ENCODE data around the gene FASN.

The FASN gene

DNA sequence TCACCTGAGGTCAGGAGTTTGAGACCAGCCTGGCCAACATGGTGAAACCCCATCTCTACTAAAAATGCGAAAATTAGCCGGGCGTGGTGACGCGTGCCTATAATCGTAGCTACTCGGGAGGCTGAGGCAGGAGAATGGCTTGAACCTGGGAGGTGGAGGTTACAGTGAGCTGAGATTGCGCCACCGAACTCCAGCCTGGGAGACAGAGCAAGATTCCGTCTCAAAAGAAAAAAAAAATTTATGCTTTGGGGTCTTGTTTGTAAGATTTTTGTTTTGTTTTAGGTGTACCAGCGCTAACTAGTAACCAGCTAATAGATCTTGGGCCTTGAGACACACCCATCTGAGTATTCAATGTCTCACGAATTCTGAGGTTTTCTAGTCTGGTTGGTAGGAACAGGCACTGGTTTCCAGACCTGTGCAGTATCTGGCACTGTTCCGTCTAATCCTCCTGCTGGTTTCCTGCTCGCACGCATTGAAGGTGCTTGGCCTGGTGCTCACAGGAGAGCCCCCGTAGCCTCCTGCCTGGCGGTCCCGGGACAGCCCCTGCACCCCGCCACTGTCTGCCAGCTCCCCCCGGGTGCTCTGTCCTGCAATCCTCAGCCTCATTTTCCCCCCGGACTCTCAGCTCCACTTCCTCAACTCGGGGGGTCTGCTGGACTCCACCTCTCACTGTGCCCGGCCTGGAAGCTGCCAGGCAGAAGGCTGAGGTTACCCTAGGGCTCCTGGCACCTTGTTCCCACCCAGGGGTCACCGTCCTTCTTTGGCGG lies 21.8 kb downstream of the FASN start:
- DNase-seq (ENCODE audit: low read depth): no peak

DNA sequence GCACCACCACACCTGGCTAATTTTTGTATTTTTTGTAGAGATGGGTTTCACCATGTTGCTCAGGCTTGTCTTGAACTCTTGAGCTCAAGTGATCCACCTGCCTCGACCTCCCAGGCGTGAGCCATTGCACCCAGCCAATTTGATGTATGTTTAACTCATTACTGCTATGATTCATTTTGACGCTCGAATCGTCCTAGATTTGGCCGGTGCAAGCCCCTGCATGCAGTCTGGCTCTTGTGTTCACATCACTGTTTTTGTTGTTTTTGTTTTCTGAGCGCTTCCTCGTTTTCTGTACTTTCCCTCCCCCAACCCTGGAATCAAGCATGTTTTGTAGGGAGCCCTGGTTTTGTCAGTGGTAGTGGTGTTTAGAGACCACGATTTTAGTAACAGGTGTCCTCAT lies 24.6 kb downstream of the FASN start:
- DNase-seq (ENCODE audit: low read depth): no peak

DNA sequence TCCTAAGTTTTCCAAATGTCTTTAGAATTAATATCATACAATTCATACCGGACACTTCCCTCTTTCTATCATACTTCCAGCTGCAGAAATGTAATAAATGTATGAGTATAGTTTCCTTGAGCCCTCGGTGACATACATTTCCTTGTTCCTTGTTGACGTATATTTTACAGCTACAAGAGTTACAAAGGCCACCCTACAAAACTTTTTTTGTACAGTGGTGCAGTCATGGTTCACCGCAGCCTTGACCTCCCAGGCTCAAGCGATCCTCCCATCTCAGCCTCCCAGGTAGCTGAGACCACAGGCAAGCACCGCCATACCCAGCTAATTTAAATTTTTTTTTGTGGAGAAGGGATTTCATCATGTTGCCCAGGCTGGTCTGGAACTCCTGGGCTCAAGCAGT lies 25.2 kb downstream of the FASN start:
- DNase-seq (ENCODE audit: low read depth): no peak

DNA sequence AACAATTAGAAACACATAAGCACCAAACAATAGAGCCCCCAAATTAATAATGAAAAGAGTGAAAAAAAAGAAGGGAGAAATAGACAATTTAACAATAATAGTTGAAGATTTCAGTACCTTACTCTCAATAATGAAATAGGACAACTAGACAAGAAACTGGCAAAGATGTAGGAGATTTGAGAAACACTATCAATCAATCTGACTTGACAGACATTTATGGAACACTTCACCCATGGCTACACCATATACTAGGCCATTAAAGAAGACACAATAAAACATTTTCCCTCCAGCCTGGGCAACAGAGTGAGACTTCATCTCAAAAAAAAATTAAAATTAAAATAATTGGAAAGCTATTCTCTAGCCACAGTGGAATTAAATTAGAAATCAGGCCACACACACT lies 27.4 kb downstream of the FASN start:
- DNase-seq (ENCODE audit: low read depth): no peak

DNA sequence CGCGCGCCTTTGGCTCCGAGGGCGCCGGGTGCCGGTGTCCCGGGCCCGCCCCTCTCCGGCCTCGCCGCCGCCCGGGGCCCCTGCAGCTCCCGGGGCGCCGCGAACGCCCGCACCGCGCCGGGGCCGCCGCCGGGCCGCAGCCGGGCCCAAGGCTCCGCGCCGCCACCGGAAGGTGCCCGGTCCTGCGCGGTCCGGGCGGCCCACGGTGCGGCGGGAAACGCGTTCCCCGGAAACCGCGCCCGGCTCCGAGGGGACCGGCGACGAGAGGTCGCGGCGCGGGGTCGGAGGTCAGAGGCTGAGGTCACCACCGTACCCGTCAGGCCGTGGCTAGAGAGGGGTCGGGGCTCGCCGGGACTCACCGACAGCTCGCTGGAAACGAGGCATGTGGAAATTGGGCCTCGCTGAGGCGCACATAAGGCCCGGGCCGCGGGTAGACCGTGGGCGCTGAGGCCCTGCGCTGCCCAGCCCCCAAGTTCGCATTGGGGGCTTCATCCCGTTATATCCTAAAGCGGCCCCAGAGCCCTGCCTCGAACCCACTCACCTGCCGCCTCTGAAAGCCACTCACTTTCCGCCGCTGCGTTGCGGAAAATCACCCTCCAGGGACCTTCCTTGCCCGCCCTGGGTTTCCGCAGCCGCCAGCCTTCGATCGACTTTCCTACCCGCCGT lies 32.3 kb downstream of the FASN start, which contains the start of gene DUS1L:
TSS of gene DUS1L (minus strand) at position 167 of the 666 bp plus-strand sequence. CDS start 745 bp downstream, outside the sequence.
- peak; percentile 48 for DNase-seq (ENCODE audit: low read depth)

DNA sequence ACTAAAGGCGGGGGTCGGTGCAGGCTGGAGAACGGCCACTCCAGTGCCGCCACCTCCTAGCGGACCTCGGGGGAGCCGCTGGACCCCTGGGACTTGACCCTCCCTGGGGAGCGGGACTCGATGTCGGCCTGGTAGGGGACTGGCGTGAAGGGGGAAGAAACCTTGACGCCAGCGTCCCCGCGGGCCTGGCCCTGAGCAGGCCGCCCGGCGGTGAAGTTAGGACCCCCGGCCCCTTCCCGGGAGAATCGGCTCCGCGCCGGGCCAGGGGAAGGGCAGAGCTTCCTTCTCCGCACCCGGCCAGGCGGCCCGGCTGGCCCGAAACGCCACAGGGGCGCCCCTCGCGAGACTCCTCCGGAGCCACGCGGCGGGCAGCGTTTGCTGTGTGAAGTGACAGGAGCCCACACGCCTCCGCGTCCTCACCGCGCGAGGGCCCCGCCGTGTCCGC lies 32.8 kb downstream of the FASN start:
- peak; percentile 31 for DNase-seq (ENCODE audit: low read depth)

DNA sequence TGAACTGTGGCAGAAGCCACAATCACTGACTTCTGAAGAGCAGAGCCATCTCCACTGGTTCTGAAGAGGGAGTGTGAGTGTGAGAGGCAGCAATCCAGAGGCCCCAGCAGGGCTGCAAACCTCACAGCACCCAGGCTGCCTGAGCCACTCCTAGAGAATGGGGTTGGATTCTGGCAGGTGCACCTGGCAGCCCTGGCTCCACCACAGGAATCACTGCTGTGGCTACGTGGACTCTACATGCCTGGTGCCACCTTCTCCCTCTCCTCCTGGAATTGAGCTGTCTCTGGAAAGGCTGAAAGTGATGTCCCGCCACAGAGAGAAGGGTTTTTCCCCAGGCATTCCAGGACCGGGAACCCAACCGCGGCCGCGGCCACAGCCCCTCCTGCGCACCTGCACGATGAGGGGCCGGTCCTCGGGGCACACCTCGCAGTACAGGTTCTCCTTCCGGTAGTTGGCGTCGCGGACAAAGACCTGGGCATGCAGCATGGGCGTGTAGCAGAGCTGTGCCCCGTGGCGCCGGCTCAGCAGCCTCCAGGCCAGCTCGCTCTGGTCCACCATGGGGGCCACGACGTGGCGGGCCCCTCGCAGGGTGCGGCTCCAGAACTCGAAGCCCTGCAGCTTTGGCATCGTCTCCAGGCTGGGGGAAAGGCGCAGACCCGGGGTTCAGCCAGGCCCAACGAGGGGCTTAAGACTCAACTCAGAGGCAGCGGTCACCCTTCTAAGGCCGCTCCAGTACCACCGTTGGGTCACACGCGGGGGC lies 33.4 kb downstream of the FASN start:
- no peak for DNase-seq (ENCODE audit: low read depth)

DNA sequence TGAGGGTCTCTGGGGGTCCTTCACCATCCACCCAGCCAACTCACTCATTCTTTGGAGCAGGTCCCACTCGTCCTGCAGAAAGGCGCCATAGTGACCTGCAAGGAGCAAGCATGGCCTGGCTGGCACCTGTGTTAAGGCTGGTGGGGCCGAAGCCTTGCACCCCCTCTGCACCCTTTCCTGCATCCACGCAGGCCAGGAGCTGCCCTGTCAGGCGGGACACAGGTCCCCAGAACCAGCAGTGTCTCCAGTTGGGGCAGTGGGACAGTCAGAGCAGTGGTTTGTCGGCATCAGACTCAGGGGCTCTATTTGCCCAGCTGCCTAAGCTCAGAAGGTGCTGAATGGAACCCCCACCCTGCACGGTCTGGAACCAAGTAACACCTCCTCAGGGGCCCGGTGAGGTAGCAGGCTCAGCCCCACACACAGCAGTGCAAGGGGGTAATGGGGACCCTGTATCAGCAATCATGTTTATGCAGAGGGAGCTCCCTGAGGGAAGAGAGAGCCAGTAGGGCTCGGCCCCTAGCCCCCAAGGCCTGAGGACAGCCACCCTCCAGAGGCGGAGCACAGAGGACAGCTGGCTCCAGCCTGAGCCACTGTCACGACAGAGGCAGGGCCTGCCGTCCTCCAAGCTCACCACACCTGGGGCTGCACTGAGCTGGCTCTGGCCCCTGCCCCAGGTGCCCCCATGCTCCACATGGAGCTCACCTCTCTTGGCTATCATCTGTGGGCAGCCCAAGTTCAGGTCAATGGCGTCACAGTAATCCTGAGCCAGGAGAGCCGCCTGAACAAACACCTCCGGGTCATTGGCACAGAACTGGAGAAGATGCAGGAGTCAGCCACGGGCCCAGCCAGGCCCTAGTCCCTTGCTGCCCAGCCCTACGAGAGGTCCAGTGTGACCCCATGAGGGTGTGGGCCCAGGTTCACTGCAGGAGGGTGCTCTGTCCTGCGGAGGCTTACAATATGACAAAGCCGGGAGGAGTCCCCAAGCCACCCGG lies 34.3 kb downstream of the FASN start:
- no peak for DNase-seq (ENCODE audit: low read depth)

DNA sequence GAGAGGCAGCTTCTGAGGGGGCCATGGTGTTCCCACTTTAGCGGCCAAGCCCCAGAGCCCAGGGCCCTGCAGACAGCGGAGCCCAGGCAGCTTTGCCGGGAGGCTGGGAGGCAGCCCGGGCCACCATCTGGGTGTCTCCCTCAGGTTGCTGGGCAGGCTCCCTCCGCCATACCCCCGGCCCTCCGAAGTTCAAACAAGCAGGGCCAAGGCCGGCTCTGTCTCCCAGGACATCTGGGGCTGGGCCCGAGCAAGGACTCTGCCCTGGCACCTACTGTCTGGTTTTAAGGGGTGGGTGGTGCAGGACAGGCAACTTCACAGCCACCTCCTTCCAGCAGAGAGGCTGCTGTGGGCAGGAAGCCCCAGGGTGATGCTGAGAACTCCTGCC lies 35.1 kb downstream of the FASN start:
- DNase-seq (ENCODE audit: low read depth): no peak

DNA sequence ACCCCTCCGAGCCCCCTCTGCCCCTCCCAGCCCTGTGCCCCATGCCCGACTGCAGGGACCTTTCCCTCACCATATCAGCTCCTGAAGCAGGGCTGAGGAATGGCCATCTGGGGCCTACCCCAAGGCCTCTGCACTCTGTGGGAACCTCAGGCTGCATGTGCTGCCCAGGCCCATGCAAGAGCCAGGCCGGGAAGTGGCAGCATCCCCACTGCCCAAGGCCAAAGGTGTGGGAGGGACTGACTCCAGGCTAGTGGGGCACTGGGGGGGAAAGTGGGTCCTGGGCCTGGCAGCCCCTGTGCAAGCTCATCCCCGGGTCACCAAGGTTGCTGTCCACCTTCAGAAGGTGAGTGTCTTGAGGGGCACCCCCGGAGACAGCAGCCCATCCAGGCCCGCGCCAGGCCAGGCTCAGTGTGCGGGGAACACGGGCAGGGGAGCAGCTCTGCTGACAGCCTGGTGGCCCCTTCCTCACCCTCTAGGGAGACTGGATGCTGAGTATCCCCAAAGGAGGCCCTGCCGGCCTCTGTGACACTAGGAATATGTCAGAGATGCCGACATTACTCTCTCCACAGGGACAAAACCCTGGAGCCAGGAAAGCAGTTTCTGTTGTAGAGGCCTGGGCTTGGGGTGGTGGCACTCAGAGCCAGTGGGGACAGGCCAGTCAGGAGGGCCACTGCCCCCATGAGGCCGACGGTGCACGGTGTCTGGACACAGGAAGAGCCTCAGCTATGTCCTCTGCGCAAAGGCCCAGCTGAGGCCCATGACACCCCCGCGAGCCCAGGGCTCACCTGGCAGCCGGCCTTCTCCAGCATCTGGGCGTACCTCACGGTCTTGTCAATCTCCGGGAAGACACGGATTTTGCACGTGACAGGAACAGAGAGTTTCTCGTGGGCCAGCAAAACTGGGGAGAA lies 35.7 kb downstream of the FASN start:
- no peak for DNase-seq (ENCODE audit: low read depth)

DNA sequence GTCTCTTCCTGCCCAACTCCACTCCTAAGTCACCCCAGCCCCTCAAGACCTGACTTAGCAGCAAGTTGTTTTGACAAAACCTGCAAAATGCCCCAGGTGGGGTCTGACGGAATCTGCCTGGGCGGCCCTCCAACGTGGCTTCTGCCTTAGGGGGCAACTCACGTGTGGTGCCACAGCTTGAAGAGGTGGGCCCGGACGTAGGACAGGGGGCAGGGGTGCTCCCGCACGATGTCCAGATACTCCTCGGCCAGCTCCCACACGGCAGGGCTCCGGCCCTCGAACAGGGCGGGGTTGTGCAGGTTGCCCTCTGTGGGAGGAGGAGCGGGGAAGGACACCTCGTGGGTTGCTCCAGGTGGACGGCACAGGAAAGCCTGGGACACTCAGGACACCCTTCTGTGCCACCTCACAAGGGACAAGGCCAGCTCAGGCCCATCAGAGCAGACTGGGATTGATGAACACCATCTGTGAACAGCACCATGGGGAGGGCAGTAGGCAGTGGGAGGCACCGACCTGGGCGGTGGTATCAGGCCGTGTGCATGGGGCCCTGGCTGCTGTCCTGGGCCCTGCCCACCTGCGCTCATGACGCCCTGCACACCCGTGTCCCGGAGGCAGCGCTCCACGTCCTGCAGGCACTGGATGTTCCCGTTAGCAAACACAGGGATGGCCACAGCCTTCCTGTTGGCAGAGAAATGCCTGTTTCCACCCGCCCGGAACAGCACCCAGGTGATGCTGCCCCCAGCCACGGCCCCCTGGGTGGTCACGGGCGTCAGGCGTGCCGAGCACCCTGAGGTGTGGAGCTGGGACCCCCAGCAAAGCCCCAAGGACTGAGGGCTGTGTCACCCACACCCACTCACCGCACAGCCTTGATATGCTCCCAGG lies 36.8 kb downstream of the FASN start:
- DNase-seq (ENCODE audit: low read depth): no peak

DNA sequence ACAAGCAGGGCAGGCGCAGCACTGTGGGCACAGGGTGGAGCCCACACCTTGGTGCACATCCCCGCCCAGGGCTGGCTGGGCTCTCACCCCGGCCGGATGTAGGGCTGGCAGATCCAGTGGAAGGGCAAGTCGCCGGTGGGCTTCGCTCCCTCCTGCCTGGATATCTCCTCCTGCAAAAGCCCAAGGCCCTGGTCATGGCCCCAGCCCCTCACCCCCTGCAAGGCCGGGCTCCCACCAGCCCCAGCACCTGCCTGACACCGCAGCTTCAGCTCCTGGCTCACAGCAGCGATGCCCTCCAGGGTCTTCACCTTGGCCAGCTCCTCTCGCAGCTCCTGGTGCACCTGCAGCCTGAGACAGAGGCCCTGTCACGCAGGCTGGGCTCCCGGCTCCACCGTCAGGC lies 37.4 kb downstream of the FASN start:
- no peak for DNase-seq (ENCODE audit: low read depth)

DNA sequence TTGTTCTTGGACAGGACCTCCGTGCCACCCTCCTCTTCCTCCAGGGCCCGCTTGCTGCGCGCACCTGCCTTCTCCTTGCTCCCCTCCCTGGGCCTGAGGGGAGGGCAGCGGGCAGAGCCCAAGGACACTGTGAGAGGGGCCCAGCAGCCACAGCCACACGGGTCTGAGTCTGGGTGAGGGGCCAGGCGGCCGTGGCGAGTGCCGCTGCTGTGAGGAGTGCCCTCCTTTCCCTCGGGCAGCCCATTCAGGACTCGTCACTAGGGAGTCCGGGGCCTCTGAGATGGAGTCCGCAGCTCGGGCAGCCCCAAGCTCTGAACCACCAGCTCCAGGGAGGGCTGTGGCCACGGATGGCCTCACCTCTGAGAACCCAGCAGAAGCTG lies 38.0 kb downstream of the FASN start:
- no peak for DNase-seq (ENCODE audit: low read depth)

DNA sequence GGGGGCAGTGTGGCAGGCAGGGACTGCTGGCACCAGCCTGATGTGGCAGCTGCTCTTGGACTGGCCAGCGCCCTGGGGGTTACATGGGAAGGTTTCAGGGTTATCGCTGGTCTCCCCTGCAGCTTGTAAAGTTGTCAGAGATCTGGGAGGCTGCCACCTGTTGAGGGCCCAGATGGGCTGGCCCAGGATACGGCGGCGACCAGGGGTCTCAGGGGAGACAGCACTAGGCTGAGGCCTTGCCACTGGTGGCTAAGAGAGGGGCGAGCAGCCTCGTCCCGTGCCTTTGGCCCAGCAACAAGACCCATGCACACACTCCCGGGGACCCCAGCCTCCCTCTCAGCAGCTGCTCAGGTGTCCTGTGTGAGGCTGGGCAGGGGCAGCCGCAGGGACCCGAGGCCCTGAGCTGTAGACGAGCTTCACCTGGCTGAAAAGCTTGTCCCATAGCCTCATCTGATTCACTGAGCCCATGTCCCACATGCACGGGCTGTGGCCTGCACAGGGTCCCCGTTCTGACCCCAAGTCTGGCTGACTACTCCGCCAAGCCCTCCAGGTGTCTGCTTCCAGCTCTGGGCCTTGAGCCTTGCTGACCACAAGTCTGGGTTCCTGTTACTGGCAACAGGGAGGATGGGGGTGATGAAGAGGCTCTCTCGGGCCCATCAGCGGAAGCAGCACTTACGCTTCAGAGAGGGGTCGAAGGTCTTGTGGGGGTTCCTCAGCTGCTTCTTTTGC lies 38.6 kb downstream of the FASN start:
- DNase-seq (ENCODE audit: low read depth): no peak

DNA sequence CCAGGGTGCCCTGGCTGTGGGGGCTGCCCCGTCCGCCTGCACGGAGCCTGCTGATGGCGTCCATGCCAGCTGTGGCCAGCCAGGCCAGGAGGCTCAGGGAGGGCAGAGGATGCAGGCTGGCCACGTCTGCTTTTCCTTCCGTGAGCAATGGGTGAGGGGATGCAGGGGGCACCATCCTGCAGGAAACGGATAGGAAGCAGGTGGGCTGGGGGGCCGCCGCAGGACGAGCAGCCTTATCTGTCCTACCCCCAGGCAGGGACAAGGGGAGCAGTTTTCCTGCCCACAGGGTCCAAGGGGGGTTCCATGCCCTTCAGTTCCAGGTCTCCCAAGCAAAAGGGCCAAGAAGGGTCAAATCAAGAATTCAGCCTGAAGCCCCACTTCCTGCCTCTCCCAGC lies 39.2 kb downstream of the FASN start:
- no peak for DNase-seq (ENCODE audit: low read depth)

DNA sequence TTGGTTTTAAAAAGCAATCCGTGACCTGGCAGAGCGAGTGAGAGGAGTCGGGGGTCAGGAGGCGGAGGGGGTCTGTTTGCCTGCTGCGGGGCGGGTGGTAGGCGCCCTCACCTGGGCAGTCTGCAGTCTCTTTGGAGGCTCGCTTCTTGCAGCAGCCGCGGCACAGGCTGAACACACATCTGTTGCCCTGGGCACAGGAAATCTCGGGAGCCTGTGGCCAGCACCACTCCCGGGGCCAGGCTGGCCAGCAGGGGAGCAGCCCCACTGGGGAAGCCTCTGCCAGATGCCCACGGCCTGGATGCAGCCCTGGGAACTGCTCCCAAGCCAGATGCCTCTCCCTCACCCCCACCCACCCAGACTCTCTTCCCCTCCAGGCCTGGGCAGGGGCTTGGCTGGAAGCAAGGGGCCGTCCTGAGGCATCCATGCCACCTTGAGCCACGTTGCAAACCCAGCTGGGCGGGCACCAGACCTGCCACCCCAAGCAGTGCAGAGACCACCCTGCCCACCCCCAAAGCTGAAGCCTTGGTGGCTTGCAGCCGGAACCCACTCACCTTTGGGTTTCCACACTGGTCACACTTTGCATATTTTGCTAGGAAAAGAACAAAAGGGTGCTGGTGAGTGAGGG lies 39.7 kb downstream of the FASN start:
- DNase-seq (ENCODE audit: low read depth): no peak

DNA sequence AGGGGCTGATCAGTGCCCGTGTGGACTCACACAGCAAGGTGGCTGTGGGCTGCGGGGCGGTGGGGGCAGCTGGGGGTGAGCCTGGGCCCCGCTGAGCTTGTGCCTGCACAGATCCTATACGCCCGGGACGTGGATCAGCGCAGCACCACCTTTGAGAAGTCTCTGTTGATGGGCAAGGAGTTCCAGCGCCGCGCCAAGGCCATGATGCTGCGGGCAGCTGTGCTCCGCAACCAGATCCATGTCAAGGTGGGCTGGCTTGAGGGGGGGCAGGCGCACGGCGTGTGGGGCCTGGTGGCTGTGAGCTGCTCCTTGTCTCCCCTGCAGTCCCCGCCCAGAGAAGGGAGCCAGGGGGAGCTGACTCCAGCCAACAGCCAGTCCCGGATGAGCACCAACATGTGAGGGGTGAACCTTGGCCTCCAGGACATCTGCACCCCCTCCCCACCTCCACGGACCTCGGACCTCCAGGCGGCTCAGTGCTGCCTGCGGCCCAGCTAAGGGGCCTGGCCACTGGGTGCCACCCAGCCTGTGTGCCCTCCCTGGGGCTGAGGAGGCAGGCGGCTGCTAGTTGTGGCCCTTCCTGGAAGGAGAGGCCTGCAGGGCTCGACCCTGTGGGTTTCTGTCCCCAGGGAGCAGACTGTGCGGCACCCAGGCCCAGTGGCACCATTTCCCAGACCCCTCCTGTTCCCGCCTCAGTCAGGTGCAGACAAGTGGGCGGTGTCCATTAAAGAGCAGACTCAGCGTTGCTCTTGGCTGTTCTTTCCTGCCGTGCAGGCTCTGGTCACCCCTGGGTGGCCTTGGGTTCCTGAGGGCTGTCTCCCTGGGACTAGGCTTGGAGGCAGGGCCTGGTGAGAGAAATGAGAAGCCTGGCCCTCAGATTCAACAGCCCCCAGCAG lies 41.1 kb downstream of the FASN start:
- no peak for DNase-seq (ENCODE audit: low read depth)

Data from stimulated activated CD8-positive, alpha-beta memory T cell treated with anti-CD3 and anti-CD28 coated beads, Interleukin-12 subunit alpha, Interleukin-12 subunit beta, amount 100 ng/mL, for 4 hours (primary cell).